Measurements from ENCODE around the gene ALPK3.

GRCh38 chr15:84828086-84828908, 11.1 kb downstream of the ALPK3 start:
- TF ChIP-seq POLR2A (IDR thresholded peaks at IDR 0.05) (no peak), CTCF (IDR thresholded peaks at IDR 0.05) (no peak)
